CD4-positive, alpha-beta T cell treated with Interleukin-17A for 4 hours (primary cell): ENCODE measurements around the gene SMG1.
"Not testable (repeated sequence)": the region's sequence is repeated elsewhere in the genome, so short reads cannot be mapped to it uniquely, and the experiment has no call there.

ENCODE experiments used
- DNase-seq: peaks from one replicate; pipeline ENCODE4 v3.0.0-alpha.2; 2020; ENCODE audit warnings: mixed read lengths

Gene SMG1

GRCh38 chr16:18796377-18796776 lies 129.8 kb downstream of the SMG1 start:
- no peak for DNase-seq

- DNase-seq = no peak
Measured at GRCh38 chr16:18792836-18793433, 133.3 kb downstream of the SMG1 start.

GRCh38 chr16:18789850-18790706 lies 136.1 kb downstream of the SMG1 start, which contains the start of gene RPS15A:
RPS15A (minus strand) TSS chr16:18790334; CDS start chr16:18789113, 1,221 bp downstream.
- DNase-seq = peak; percentile 91

GRCh38 chr16:18789515-18789849 lies 136.7 kb downstream of the SMG1 start:
- no peak for DNase-seq

GRCh38 chr16:18788828-18789514 lies 137.2 kb downstream of the SMG1 start:
- DNase-seq = no peak

- DNase-seq = no peak
Measured at GRCh38 chr16:18784917-18785623, 141.1 kb downstream of the SMG1 start.

GRCh38 chr16:18783430-18784341 lies 142.5 kb downstream of the SMG1 start:
- no peak for DNase-seq

- no peak for DNase-seq
Measured at GRCh38 chr16:18782697-18783429, 143.3 kb downstream of the SMG1 start.

GRCh38 chr16:18781232-18781631 lies 145.0 kb downstream of the SMG1 start:
- DNase-seq = not testable (repeated sequence)

- not testable (repeated sequence) for DNase-seq
Measured at GRCh38 chr16:18780460-18781026, 145.7 kb downstream of the SMG1 start.

- DNase-seq = not testable (repeated sequence)
Measured at GRCh38 chr16:18777664-18778063, 148.5 kb downstream of the SMG1 start.

GRCh38 chr16:18776334-18776733 lies 149.9 kb downstream of the SMG1 start:
- not testable (repeated sequence) for DNase-seq

- not testable (repeated sequence) for DNase-seq
Measured at GRCh38 chr16:18774651-18775050, 151.6 kb downstream of the SMG1 start.

GRCh38 chr16:18772171-18772570 lies 154.0 kb downstream of the SMG1 start:
- not testable (repeated sequence) for DNase-seq

- DNase-seq = not testable (repeated sequence)
Measured at GRCh38 chr16:18770336-18770962, 155.8 kb downstream of the SMG1 start.

GRCh38 chr16:18767217-18767616 lies 159.0 kb downstream of the SMG1 start:
- DNase-seq = not testable (repeated sequence)

GRCh38 chr16:18762713-18763112 lies 163.5 kb downstream of the SMG1 start:
- DNase-seq = not testable (repeated sequence)

GRCh38 chr16:18759598-18760520 lies 166.3 kb downstream of the SMG1 start:
- peak; percentile 16 for DNase-seq
